Type B pancreatic cell (in vitro differentiated cells): ENCODE results near the gene LMO3. TPM values are rescaled to one million over a fixed set of nuclear protein-coding genes. Genes with fewer than 3 reads are reported as not detected.
A peak's percentile ranks its signal among the peaks of the same experiment; 100 is the strongest.

Source experiments
- DNase-seq: peaks from one replicate; pipeline ENCODE4 v3.0.0; 2021; ENCODE audit warnings: mixed read lengths; ENCODE audit not compliant: unreplicated experiment; ENCODE audit errors: extremely low spot score
- H3K27ac Mint-ChIP-seq: 2 replicates; pipeline ENCODE4 v1.8.0; 2021; ENCODE audit warnings: mild to moderate bottlenecking, mixed read lengths
- H3K27me3 Mint-ChIP-seq: 2 replicates; pipeline ENCODE4 v1.8.0; 2021; ENCODE audit warnings: mixed read lengths
- H3K36me3 Mint-ChIP-seq: 2 replicates; pipeline ENCODE4 v1.8.0; 2021; ENCODE audit warnings: mixed read lengths
- H3K4me1 Mint-ChIP-seq: one replicate; pipeline ENCODE4 v1.8.0; 2021; ENCODE audit warnings: mixed read lengths; ENCODE audit not compliant: unreplicated experiment
- H3K4me3 Mint-ChIP-seq: 2 replicates; pipeline ENCODE4 v1.8.0; 2021; ENCODE audit warnings: mild to moderate bottlenecking, mixed read lengths
- H3K9me3 Mint-ChIP-seq: 2 replicates; pipeline ENCODE4 v1.8.0; 2021; ENCODE audit warnings: mixed read lengths
- CTCF ChIP-seq: fragments of 200-600 bp; sonication (generic); conservative IDR thresholded peaks from 2 replicates; pipeline ENCODE4 v1.5.0; 2021; ENCODE audit warnings: antibody characterized with exemption, mild to moderate bottlenecking
- total RNA-seq: library from RNA; stranded (reverse); gene quantifications from 2 replicates; pipeline ENCODE4 v1.2.1, GENCODE V29; 2021; ENCODE audit warnings: low replicate concordance

The LMO3 gene
- total RNA-seq, 1 donor from 2014 or later: 4.4 TPM

DNA sequence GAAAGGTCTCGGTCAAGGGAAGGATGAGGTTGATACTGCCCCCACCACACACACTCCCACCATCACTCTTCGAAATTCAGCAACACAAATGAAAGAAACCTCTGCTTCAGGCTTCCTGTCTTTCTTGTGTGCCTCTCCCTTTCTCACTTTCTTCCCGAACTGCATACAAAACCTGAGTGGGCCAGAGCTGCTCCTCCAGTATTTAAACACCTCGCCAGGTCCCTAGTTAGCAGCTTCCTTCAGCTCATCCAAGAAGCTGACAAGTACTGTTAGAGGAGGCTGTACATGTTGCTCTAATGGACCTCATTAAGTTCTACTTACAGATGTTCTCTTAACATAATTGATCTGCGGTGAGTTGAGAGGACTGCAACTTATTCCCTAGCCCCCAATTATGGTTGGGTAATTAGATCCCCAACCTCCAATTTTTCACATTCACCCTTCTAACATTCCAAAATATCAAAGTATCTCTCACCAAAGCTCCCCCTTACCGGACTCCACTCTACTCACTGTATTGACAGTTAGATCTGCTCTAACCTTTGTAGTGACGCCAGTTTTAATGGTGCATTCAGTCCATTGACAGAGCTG is 4.1 kb upstream of the LMO3 start:
- Mint-ChIP-seq H3K36me3 (no peaks in the 10 kb centered on the region), H3K9me3 (no peaks in the 10 kb centered on the region), H3K4me1 (peaks cover 14% of the 10 kb centered on the region), H3K27ac (no peak overlapping the region), H3K4me3 (peak overlapping the region; percentile 42), H3K27me3 (peaks cover 76% of the 10 kb centered on the region)
- TF ChIP-seq CTCF: no peak
- DNase-seq: no peak

- DNase-seq: no peak
- no peaks in the 10 kb centered on the region for H3K9me3 Mint-ChIP-seq
- no peak overlapping the region for H3K27ac Mint-ChIP-seq
- H3K4me3 Mint-ChIP-seq: peak overlapping the region; percentile 67
- H3K36me3 Mint-ChIP-seq: no peaks in the 10 kb centered on the region
- peaks cover 84% of the 10 kb centered on the region for H3K27me3 Mint-ChIP-seq
- no peak for TF ChIP-seq CTCF
- peaks cover 18% of the 10 kb centered on the region for H3K4me1 Mint-ChIP-seq
These were observed 3.1 kb upstream of the LMO3 start for GRCh38 chr12:16608946-16609539.

DNA sequence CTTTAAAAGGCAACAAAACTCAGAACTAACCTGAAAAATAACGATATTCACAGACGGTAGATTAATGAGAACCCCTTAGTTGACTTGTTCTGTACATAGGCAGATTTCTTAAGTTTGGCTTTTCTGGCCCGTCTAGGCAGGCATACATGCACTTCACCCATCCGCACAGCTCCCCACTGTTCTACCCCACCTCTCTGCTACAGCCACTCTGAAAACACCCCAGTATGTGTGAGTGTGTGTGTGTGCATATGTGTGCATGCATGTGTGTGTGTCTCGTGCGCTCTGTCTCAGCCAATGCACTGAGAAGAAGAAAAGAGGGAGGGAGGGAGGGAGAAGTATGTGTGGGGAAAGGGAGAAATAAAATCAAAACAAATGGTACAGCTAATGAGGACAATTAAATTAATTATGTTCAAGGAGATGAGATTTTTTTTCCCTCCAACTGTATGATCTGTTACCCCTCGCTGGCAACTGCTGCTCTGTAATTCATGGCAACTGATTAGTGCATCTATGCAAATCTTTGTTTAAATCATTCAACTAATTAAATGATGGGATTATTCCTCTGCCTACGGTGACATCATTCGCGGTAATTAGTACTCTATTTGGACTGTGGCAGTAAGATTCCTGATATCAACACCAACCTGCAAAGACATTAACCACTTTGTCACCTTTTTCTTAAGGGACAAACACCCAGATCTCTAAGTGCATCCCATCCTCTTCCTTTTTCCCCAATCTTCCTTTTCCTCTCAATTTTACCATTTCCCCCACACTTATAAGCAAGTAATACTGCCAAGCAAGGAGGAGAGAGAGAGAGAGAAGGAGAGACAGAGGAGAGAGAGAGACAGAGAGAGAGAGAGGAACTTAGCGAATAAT is 2.2 kb upstream of the LMO3 start:
- Mint-ChIP-seq H3K4me1 (peaks cover 18% of the 10 kb centered on the region), H3K27ac (no peak overlapping the region), H3K36me3 (no peaks in the 10 kb centered on the region), H3K27me3 (peaks cover 87% of the 10 kb centered on the region), H3K4me3 (peak overlapping the region; percentile 34), H3K9me3 (no peaks in the 10 kb centered on the region)
- no peak for TF ChIP-seq CTCF
- no peak for DNase-seq

GRCh38 chr12:16606991-16607390 is 1.0 kb upstream of the LMO3 start:
- H3K4me3 Mint-ChIP-seq: peak overlapping the region; percentile 91
- H3K27me3 Mint-ChIP-seq: peaks cover 95% of the 10 kb centered on the region
- no peak overlapping the region for H3K27ac Mint-ChIP-seq
- no peaks in the 10 kb centered on the region for H3K36me3 Mint-ChIP-seq
- H3K9me3 Mint-ChIP-seq: no peaks in the 10 kb centered on the region
- DNase-seq: no peak
- no peak for TF ChIP-seq CTCF
- peaks cover 18% of the 10 kb centered on the region for H3K4me1 Mint-ChIP-seq

GRCh38 chr12:16606201-16606849 is 363 bp upstream of the LMO3 start:
- H3K36me3 Mint-ChIP-seq: no peaks in the 10 kb centered on the region
- H3K27ac Mint-ChIP-seq: peak overlapping the region; percentile 23
- peaks cover 18% of the 10 kb centered on the region for H3K4me1 Mint-ChIP-seq
- no peak for DNase-seq
- peak overlapping the region; percentile 91 for H3K4me3 Mint-ChIP-seq
- H3K27me3 Mint-ChIP-seq: peaks cover 97% of the 10 kb centered on the region
- no peaks in the 10 kb centered on the region for H3K9me3 Mint-ChIP-seq
- TF ChIP-seq CTCF: peak; percentile 56
